ENCODE measurements around the gene SUPT7L.
A peak's percentile ranks its signal among the peaks of the same experiment; 100 is the strongest.

Gene SUPT7L, protein sequence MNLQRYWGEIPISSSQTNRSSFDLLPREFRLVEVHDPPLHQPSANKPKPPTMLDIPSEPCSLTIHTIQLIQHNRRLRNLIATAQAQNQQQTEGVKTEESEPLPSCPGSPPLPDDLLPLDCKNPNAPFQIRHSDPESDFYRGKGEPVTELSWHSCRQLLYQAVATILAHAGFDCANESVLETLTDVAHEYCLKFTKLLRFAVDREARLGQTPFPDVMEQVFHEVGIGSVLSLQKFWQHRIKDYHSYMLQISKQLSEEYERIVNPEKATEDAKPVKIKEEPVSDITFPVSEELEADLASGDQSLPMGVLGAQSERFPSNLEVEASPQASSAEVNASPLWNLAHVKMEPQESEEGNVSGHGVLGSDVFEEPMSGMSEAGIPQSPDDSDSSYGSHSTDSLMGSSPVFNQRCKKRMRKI

DNA sequence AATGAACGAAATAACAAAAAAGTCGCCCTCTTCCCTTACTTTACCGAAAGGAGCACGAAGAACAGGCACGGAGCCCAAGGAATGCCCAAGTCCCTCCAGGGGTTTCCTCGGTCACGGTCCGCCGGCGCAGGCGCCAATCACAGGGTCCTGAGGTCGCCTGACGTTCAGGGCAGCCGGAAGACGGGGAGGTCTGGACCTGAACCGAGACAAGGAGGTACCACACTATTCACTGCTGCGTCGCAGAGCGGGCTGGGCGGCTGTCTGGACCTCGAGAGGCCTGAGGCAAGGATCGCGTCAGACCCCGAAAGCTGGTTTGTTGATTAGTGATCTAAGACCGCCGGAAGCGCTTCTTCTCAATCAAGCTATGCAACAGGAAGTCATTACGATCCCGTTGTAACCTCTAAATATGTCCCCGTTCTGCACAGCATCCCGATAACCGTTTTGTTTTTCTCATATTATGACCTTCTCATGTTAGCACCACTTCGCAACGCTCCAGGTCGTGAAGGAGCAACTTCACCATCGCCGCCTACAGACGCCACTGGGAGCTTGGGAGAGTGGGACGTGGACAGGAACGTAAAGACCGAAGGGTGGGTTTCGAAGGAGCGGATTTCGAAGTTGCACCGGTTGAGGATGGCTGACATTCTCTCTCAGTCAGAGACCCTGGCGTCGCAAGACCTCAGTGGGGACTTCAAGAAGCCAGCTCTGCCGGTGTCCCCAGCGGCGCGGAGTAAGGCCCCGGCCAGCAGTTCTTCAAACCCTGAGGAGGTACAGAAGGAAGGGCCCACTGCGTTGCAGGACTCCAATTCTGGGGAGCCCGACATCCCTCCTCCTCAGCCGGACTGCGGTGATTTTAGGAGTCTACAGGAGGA lies at the start of gene SUPT7L, which contains the start of gene SLC4A1AP:
Gene SUPT7L, minus strand, starts transcription at position 330 of the 869 bp plus-strand sequence. CDS start 1,422 bp downstream, outside the sequence.
Gene SLC4A1AP, plus strand, starts transcription at position 605 of the 869 bp plus-strand sequence. Its CDS starts 26 bp downstream, at position 631.
- DNase-seq: peak; percentile 59 to 62

DNA sequence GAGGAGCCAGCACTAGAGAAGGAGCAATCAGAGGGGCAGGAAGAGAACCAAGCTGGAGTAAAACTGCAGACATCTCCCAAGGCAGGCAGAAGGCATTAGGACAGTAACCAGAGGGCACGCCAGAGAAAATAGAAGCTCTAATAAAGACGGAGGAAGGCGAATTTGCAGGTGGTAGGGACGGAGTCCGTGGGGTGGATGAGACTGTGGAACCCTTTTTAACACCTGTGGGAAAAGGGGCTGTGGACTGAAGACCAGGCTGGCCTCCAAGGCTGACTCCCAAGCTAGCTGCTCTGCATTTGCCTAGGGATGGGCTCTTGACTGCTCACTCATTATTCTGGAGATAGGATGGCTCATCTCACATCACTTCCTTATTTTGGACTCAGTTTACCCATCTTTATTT lies 49.8 kb upstream of the SUPT7L start:
- no peak for DNase-seq

DNA sequence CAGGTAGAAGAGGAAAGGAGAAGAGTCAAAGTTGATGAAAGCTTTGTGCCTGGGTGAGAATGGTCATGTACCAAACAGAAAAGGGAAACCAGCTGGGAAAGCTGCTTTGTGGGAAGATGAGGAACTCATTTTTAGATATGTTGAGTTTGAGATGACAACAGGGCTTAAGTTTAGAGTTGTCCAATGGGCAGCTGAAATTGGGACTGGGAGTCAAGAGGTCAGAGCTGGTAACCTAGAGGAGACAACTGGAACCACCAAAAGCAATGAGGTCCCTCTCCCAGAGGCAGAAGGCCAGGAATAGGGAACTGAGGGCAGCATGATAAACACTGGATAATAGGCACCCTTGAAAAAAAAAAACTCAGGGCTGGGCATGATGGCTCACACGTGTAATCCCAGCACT lies 49.1 kb upstream of the SUPT7L start:
- DNase-seq: no peak

DNA sequence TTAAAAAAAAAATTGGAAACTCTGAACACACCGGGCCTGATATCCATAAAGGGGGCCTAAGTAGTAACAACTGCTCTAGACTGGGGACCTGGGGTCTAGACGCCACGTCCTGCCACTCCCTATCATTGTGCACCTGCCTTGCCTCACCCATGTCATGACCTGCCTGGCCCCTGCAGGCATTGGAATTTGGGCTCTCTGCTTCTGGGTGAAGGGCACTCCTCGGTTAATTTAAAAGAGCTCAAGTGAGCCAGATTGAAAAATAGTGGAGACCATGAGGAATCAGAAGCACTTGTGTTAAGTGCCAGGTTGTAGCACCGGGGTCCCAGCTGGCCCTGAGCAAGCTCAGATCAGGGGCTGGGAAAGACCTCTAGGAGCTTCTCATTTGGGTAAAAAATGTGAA lies 48.4 kb upstream of the SUPT7L start:
- no peak for DNase-seq

DNA sequence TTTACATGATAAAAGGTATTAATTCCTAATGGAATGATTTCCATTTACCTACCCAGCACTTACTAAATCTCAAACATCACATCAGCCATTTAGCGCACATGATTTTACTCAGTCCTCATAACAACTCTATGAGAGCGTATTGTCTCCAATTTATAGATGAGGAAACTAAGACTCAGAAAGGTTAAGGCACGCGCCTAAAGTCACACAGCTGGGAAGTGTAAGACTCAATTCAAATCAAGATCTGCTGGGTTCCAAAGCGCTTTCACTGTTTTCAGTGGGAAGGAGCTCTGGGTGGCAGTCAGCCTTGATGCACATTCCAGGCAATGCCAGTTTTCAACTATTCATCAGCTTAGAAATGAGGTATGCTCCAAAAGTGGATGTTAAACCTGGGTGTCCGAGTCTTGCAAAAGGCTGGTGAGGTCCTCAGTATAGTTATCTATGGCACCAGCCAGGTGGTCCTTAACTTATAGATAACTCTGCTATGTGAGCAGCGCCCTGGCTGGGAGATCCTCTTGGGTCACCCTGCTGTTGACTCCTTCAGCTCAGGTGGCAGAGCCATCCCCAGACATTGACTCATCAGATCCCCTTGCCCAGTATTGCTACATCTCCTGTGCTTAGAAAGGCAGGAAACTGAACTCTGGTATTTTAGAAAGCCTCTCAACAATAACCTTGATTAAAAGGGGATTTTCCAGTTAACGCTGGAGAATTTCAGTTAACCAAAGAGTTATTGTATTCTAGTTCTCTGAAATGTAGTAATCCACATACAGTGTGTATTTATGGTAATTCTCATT lies 47.4 kb upstream of the SUPT7L start:
- no peak for DNase-seq

DNA sequence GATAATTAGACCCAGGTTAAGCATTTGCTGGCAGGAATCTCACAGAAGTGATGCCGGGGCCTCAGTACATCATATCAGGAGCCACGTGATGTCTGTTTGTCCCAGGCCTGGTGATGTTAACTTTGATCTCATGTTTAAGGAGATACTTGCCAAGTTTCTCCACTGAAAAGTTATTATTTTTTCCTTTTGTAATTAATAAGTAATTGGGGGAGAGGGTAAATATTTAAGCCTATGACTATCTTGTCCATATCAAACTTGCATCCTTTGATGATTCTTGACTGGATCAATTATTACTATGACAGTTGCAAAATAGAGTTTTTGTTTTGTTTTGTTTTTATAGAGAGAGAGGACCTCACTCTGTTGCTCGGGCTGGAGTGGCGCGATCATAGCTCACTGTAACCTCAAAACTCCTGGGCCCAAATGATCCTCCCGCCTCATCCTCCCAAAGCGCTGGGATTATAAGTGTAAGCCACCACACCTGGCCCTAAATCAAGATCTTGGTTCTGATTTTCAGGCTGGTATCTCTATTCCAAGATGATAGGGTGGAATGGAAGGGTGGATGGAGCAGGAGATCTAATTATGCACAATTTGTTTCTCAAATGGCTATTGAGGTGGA lies 46.7 kb upstream of the SUPT7L start:
- no peak for DNase-seq

DNA sequence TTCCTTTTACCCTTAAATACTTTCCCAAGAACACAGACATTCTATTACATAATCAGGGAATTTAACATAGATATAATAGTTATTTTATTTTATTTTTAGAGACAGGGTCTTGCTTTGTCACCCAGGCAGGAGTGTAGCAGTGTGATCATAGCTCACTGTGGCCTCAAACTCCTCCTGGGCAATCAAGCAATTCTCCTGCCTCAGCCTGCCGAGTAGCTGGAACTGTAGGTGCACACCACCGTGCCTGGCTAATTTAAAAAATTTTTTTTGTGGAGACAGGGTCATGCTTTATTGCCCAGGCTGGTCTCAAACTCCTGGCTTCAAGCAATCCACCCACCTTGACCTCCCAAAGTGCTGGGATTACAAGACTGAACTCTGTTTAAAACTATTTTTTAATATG lies 45.9 kb upstream of the SUPT7L start:
- DNase-seq: no peak

DNA sequence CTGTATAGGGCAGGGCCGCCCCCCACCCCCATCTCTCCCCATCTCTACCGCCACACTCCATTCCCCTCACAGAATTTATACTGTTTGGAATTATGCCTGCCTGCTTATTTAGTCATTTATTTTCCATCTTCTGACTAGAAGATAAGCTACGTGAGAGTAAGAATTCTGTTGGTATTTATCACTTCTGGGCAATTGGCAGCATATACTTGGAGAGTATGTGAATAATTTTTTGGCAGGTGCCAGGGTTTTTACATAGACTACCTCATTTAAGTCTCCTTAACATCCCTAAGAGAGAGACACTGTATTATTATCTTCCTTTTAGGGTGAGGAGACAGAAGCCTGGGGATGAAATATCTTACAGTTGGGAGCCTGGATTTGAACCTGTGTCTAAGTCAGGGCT lies 45.3 kb upstream of the SUPT7L start:
- no peak for DNase-seq

DNA sequence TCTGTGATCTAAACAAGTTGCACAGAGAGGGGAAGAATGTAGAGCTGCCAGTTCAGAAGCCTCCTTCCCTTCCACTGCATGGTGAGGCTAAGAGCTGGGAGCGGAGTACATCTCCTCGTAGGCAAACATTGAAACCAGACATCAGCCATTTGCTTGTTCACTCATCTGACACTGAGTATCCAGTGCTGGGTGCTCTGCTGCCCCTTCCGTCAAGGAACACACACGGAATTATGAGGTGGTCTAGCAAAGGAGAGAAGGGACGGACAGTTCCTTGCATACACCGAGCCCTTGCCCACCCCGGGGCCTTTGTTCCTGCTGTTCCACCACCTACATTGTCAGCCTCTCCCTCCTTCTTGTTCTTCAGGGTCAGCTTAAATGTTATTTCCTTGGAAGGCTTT lies 44.8 kb upstream of the SUPT7L start:
- DNase-seq: no peak

DNA sequence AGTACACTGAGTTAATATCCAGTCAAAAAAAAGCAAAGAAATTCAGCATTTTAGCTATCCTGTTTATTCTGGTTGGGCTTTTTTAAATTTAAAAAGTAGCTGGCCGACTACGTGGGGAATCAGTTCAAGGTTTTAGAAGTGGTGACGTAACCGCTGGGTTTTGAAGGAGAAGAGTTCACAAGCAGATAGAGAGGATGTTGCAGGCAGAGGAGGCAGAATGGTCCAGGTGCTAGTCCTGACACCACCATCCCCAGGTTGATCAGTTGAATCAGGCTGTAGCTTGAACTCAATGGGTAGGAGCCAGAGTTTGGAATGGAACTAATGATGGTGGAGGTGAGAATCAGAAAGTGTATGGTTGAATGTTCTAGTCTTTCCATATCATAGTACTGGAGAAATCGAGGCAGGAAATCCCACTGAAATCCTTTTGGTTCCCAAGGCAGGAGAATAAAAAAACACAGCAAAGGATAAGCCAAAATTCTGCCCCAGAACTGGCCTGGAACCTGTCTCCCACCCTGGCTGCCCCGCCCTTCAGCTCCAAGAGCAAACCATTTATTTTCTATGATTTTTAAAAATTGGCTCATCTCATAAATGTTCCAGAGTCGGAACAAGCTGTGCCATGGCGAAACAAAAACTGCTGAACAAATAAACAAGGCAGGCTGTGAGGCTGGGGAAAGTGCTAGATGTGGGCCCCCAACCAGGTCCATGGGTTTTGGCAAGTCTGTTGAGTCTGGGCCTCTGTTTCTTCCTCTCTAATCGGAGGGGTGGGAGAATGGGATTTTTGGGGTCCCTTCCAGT lies 44.2 kb upstream of the SUPT7L start:
- DNase-seq: no peak

DNA sequence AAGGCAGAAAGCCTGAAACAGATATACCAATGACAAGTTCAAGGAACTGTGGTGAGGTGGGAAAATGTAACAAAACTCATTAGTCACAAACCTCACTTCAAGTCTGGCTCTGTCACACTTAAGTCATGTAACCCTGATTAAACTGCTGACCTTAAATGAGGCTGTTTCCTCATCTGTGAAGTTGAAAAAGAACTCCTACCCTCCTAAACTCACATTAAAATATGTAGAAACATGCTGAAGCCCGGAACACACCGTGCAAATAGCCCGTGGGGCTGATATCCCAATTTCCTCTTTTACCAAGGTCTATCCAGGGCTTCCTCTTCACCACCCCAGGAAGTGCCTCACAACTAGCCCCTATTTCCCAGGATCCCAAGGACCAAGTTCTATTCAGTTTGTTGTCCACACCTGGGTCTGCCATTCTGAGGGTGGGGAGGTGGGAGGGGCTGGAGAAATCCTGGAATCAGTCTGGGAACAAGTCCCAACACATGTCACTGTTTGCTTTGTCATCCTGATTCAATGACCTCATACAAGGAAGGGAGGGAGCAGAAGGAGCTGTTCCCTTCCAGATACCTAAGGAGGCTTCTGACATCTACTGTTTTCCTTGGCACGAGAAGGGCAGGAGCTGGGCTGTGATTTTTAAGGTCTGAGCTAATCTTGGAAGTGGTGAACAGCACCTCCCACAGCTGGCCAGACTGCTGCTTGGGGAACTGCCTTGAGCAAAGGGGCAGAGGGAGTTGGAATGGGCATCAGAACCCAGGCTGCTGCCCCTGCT lies 42.6 kb upstream of the SUPT7L start:
- DNase-seq: no peak

DNA sequence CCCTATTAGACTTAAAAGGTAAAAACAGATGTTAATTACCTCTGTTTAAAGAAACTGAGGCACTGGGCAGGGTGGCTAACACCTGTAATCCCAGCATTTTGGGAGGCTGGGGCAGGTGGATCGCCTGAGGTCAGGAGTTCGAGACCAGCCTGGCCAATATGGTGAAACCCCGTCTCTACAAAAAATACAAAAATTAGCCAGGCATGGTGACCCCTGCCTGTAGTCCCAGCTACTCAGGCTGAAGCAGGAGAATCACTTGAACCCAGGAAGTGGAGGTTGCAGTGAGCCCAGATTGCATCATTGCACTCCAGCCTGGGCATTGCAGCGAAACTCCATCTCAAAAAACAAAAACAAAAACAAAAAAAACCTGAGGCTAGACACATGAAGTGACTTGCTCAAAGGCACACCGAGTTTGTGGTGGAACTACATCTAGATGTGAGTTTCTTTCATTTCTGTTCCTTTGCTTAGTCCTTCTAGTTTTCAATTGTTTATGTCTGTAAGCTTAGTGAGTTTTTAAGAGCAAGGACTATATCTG lies 41.0 kb upstream of the SUPT7L start:
- DNase-seq: no peak

DNA sequence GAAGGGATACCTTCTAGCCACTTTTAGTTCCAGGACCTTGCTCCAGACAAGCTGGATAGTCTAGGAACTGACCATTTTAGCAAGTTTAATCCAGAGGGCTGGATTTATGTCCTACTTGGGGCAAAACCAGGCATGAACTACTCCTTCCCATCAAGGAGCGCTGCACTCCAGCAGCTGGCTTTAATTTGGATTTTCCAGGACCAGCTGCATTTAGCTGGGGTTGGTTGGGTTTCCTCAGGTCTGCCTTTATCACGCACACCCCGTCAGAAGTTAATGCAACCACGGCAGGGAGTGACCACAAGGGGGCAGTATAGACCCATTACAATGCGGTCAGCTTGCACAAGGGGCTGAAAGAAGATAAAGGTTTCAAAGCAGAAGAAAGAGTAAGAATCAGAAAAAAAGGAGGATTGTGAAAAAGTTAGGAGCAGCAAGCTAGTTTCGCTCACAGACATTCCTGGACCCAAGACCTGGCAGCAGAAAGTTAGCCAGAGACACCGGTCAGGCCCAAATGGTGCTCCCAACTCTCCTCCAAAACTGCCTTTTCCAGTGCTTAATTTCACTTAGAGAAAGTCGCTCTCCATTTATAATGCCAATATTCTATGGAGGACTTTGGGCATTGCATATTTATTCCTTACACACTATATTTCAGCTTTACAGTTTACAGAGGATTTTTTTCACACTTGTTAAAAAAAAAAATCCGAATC lies 40.4 kb upstream of the SUPT7L start:
- DNase-seq: peak; percentile 76 to 81

DNA sequence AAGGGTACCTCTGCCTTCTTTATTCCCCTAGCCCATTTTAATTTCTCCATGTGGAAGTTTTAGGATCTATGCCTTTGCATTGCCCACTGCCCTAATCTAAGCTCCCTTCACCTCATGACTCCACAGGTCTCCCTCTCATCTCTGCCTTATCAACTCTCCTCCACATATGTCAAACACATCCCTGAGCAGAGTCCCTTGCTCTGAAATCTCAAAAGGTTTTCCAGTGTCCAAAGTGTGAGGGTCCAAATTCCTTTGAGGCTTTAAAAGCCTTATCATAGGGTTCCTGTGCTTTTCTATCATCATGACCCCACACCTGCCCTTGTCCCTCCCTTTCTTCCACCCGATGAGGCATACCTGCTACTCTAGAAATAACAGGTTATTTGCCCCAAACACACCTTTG lies 38.9 kb upstream of the SUPT7L start:
- no peak for DNase-seq

DNA sequence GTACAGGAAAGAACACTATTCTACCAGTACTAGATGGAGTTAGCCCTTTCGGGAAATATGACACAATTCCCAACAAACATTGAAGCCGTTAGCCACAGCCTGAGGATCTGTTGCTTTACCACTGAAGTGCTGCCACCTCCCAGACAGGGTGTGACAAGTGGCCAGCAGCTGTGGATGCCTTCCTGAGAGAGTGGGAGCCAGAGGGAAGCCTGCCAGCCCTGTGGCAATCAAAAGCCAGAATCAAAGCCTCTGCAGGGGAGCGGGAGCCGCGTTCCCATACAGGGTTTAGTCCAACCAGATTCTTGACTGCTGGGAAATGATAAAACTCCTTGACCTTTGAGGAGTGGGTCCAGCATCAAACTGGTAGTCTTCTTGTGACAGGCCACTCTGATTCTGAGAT lies 38.3 kb upstream of the SUPT7L start:
- DNase-seq: no peak

DNA sequence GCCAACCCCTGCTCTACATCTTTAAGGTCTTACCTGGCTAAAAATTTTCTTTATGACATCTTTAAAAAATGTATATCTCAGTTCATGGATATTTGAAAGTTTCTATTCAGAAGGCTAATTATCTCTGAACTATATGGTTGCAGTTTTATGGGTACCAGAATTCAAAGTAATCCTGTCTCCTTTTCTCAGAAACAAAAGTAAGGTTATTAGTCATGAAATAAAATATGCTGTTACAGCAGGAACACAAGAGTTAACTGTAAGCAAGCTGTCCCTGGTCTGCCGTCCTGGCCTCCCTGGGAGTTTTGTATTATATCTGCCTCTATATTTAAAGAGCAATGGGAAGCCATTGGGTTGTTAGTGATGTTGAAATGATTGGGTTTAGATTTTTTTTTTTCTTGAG lies 34.2 kb upstream of the SUPT7L start:
- no peak for DNase-seq

DNA sequence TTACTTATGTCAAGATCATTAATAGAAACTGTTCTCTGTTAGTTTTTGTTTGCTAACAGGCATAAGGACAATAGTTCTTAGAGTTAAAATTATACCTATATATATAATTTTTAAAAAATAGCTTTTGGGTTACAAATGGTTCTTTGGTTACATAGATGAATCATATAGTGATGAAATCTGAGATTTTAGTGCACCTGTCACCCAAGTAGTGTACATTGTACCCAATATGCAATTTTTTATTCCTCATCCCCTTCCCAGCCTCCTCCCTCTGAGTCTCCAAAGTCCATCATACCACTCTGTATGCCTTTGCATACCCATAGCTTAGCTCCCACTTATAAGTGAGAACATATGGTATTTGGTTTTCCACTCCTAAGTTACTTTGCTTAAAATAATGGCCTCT lies 26.6 kb upstream of the SUPT7L start:
- DNase-seq: no peak

DNA sequence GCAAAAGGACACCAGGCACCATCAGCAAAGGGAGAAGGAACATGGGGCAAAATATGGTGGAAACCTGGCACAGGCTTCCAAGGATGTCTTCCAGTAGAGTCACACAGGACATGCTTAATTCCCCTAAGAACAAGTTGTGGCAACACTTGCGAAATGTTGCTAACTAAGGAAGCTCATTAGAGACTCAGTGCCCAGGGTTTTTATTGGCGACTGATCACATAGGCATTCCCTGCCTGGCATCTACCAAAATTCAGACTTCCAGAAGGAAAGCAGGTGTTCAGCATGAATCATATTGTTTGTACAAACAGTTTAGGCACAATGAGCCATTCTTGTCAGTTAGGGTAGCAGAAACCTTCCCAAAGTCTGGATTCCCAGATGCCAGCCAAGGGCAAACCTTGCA lies 26.0 kb upstream of the SUPT7L start:
- DNase-seq: no peak

DNA sequence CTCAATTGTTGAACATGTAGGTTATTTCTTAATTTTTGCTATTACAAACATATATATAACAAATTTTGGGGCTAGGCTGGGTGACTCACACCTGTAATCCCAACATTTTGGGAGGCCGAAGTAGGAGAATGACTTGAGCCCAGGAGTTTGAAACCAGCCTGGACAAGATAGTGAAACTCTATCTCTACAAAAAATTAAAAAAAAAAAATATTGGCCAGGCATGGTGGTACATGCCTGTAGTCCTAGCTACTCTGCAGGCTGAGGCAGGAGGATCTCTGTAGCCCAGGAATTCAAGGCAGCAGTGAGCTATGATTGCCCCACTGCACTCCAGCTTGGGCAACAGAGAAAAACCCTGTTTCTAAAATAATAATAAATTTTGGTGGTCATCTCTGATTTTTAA lies 23.8 kb upstream of the SUPT7L start:
- DNase-seq: no peak

DNA sequence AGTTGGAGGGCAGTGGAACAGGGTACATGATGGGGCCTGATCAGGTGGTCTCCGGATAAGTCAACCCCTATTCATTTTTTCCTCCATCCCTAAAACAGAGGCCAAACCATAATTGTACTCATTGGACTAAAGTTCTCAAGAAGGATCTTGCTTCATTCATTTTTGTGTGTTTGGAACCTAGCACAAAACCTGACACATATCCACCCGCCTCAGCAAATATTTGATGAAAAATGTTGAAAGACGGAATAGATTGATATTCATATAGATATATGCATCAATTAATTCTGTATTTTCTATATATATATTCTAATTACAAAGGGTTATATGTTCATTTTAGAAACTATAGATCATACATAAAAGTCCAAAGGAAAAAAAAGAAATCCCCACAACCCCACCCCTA lies 22.2 kb upstream of the SUPT7L start:
- DNase-seq: no peak

Data from stimulated activated CD4-positive, alpha-beta T cell treated with anti-CD3 and anti-CD28 coated beads, Interleukin-4, amount 100 ng/mL, for 4 hours (primary cell).